GM23338 (cell line): ENCODE data around the gene VPS37C. TPM values are rescaled to one million over a fixed set of nuclear protein-coding genes. Genes with fewer than 3 reads are reported as not detected.

Experiments
- ATAC-seq: fragments of 200-7000 bp; cut with Tn5 transposase; 3 replicates; pipeline ENCODE4 v1.9.1; 2020
- DNase-seq: peaks from one replicate; pipeline ENCODE4 v3.0.0-alpha.2; 2015; ENCODE audit warnings: low spot score
- H2AFZ ChIP-seq: fragments of 200-600 bp; sonication (generic); 2 replicates; pipeline ENCODE4 v1.8.0; 2016; ENCODE audit warnings: antibody characterized with exemption, mild to moderate bottlenecking, moderate library complexity
- H3F3A ChIP-seq: fragments of 200-600 bp; sonication (generic); replicated peaks from 2 replicates; pipeline ENCODE4 v1.8.0; 2017; ENCODE audit warnings: antibody characterized with exemption, mixed run types, low read depth
- H3K27ac ChIP-seq: fragments of 200-600 bp; sonication (generic); 2 replicates; pipeline ENCODE4 v1.6.1; 2016; ENCODE audit warnings: low read depth
- H3K27me3 ChIP-seq: fragments of 200-600 bp; sonication (generic); 2 replicates; pipeline ENCODE4 v1.8.0; 2016; ENCODE audit warnings: mild to moderate bottlenecking, mixed run types, moderate library complexity; ENCODE audit not compliant: insufficient read depth
- H3K36me3 ChIP-seq: fragments of 200-600 bp; sonication (generic); 2 replicates; pipeline ENCODE4 v1.8.0; 2016; ENCODE audit warnings: mild to moderate bottlenecking; ENCODE audit not compliant: insufficient read depth
- H3K4me1 ChIP-seq: fragments of 200-600 bp; sonication (generic); 2 replicates; pipeline ENCODE4 v1.8.0; 2016; ENCODE audit warnings: mild to moderate bottlenecking, moderate library complexity; ENCODE audit not compliant: insufficient read depth
- H3K4me2 ChIP-seq: fragments of 200-600 bp; sonication (generic); 2 replicates; pipeline ENCODE4 v1.7.1; 2017; ENCODE audit warnings: mixed run types
- H3K4me3 ChIP-seq: fragments of 200-600 bp; sonication (generic); 2 replicates; pipeline ENCODE4 v1.6.1; 2016; ENCODE audit warnings: mixed run types
- H3K79me2 ChIP-seq: fragments of 200-600 bp; sonication (generic); replicated peaks from 2 replicates; pipeline ENCODE4 v1.8.0; 2017; ENCODE audit warnings: mild to moderate bottlenecking; ENCODE audit not compliant: insufficient read depth
- H3K9me2 ChIP-seq: fragments of 200-600 bp; sonication (generic); 2 replicates; pipeline ENCODE4 v1.8.0; 2017; ENCODE audit not compliant: insufficient read depth
- H4K20me1 ChIP-seq: fragments of 200-600 bp; sonication (generic); replicated peaks from 2 replicates; pipeline ENCODE4 v1.8.0; 2017; ENCODE audit warnings: mild to moderate bottlenecking; ENCODE audit not compliant: insufficient read depth
- H3K27ac Mint-ChIP-seq: 2 replicates; pipeline ENCODE4 v1.8.0; 2020; ENCODE audit warnings: inconsistent platforms, mild to moderate bottlenecking, moderate library complexity, mixed read lengths
- H3K27me3 Mint-ChIP-seq: 3 replicates; pipeline ENCODE4 v1.8.0; 2022; ENCODE audit warnings: low read depth, mild to moderate bottlenecking, moderate library complexity, mixed read lengths, inconsistent platforms; ENCODE audit not compliant: insufficient read depth, poor library complexity
- H3K36me3 Mint-ChIP-seq: 3 replicates; pipeline ENCODE4 v1.8.0; 2021; ENCODE audit warnings: low read depth, mild to moderate bottlenecking, inconsistent platforms, moderate library complexity, mixed read lengths
- H3K4me1 Mint-ChIP-seq: 3 replicates; pipeline ENCODE4 v1.8.0; 2020; ENCODE audit warnings: mild to moderate bottlenecking, inconsistent platforms, mixed read lengths
- H3K4me3 Mint-ChIP-seq: 3 replicates; pipeline ENCODE4 v1.8.0; 2021; ENCODE audit warnings: moderate library complexity, mild to moderate bottlenecking, inconsistent platforms, mixed read lengths
- H3K9me3 Mint-ChIP-seq: 3 replicates; pipeline ENCODE4 v1.8.0; 2020; ENCODE audit warnings: moderate library complexity, mild to moderate bottlenecking, inconsistent platforms, mixed read lengths
- CREB1 ChIP-seq: fragments of 250-450 bp; sonication (Bioruptor Pico); IDR thresholded peaks from 2 replicates; pipeline ENCODE4 v1.5.0; 2020; ENCODE audit warnings: low read depth, mild to moderate bottlenecking, moderate library complexity
- CTCF ChIP-seq, 2 experiments: fragments of 200-600 bp in 1 of 2; sonication (generic) in 1 of 2; conservative IDR thresholded peaks; 2 replicates each; pipeline versions ENCODE4 v1.5.1 to v1.6.1; 2016 to 2017; ENCODE audit warnings: antibody characterized with exemption in 2 of 2, low read depth in 2 of 2, mild to moderate bottlenecking in 2 of 2, moderate library complexity in 1 of 2
- ETS1 ChIP-seq: IDR thresholded peaks from 2 replicates; pipeline ENCODE4 v1.6.1; 2016; ENCODE audit warnings: antibody characterized with exemption
- NANOG ChIP-seq: IDR thresholded peaks from 2 replicates; pipeline ENCODE4 v1.6.1; 2016; ENCODE audit warnings: antibody characterized with exemption, borderline replicate concordance
- STAT1 ChIP-seq: IDR thresholded peaks from one replicate; pipeline ENCODE4 v1.6.1; 2016; ENCODE audit warnings: antibody characterized with exemption; ENCODE audit not compliant: unreplicated experiment
- ZNF331 ChIP-seq: fragments of 250-450 bp; sonication (Bioruptor Pico); IDR thresholded peaks from 2 replicates; pipeline ENCODE4 v1.5.0; 2020; ENCODE audit warnings: low read depth, mild to moderate bottlenecking, moderate library complexity
- ZNF462 ChIP-seq: fragments of 250-450 bp; sonication (Bioruptor Pico); IDR thresholded peaks from 2 replicates; pipeline ENCODE4 v1.5.0; 2020; ENCODE audit warnings: mild to moderate bottlenecking, moderate library complexity
- polyA plus RNA-seq: library from polyadenylated mRNA; unstranded; fragments of >200 nt; fragmentation: Nextera tagmentation; extraction: Ambion mirVana; gene quantifications from 2 replicates; pipeline ENCODE4 v1.2.1, GENCODE V29; 2016
- total RNA-seq: library from RNA; depleted of rRNA; stranded (reverse); fragments of >200 nt; shearing (Covaris generic); gene quantifications from 2 replicates; pipeline ENCODE4 v1.2.3, GENCODE V29; 2014
- TF ChIP-seq, protein P1 (sequence below): IDR thresholded peaks from one replicate; pipeline ENCODE4 v1.6.1; 2018; ENCODE audit warnings: antibody characterized with exemption; ENCODE audit not compliant: unreplicated experiment

Gene VPS37C
- total and polyA plus RNA-seq, 2 experiments from 2014 or later: 8.8 to 19.4 TPM

GRCh38 chr11:61118004-61118403, 43.2 kb downstream of the VPS37C start (continued):
- no peak for TF ChIP-seq ZNF462 (CRISPR knock-in tag)
- no peak for TF ChIP-seq ZNF331
- TF ChIP-seq CTCF (conservative IDR thresholded peaks at IDR 0.05; ENCODE audit: low read depth in 2 of 2): no peak
- no peak for TF ChIP-seq NANOG

DNA sequence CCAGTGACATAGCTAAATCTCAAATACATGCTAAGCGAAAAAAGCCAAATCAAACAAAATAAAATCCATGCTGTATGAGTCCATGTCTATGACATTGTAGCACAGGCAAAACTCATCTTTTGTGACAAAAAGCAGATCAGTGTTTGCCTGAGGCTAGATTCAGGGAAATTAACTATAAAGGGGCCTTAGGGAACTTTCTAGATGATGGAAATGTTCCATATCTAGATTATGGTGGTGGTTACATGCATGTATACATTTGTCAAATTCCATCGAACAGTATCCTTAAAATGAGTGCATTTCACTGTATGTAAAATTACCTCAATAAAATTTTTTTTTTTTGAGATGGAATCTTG, 44.1 kb downstream of the VPS37C start:
- no peak overlapping the region for H3K27ac Mint-ChIP-seq
- TF ChIP-seq ETS1 (no peak), ZNF331 (no peak), NANOG (no peak), CREB1 (CRISPR knock-in tag) (no peak), STAT1 (no peak), CTCF (conservative IDR thresholded peaks at IDR 0.05; ENCODE audit: low read depth in 2 of 2) (no peak)
- TF ChIP-seq, protein P1, sequence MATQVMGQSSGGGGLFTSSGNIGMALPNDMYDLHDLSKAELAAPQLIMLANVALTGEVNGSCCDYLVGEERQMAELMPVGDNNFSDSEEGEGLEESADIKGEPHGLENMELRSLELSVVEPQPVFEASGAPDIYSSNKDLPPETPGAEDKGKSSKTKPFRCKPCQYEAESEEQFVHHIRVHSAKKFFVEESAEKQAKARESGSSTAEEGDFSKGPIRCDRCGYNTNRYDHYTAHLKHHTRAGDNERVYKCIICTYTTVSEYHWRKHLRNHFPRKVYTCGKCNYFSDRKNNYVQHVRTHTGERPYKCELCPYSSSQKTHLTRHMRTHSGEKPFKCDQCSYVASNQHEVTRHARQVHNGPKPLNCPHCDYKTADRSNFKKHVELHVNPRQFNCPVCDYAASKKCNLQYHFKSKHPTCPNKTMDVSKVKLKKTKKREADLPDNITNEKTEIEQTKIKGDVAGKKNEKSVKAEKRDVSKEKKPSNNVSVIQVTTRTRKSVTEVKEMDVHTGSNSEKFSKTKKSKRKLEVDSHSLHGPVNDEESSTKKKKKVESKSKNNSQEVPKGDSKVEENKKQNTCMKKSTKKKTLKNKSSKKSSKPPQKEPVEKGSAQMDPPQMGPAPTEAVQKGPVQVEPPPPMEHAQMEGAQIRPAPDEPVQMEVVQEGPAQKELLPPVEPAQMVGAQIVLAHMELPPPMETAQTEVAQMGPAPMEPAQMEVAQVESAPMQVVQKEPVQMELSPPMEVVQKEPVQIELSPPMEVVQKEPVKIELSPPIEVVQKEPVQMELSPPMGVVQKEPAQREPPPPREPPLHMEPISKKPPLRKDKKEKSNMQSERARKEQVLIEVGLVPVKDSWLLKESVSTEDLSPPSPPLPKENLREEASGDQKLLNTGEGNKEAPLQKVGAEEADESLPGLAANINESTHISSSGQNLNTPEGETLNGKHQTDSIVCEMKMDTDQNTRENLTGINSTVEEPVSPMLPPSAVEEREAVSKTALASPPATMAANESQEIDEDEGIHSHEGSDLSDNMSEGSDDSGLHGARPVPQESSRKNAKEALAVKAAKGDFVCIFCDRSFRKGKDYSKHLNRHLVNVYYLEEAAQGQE: no peak

More for the DNA sequence above, 44.1 kb downstream of the VPS37C start:
- Histone ChIP-seq H3F3A (no peaks in the 10 kb centered on the region), H3K4me2 (no peak overlapping the region), H4K20me1 (no peaks in the 10 kb centered on the region), H3K9me2 (no peaks in the 10 kb centered on the region), H3K79me2 (no peaks in the 10 kb centered on the region), H2AFZ (no peak overlapping the region), H3K4me1 (no peaks in the 10 kb centered on the region), H3K27ac (no peak overlapping the region), H3K4me3 (no peak overlapping the region), H3K36me3 (no peaks in the 10 kb centered on the region), H3K27me3 (no peaks in the 10 kb centered on the region)
- ATAC-seq (no peak), DNase-seq (no peak)
- Mint-ChIP-seq H3K9me3 (no peaks in the 10 kb centered on the region), H3K27me3 (peaks cover 6% of the 10 kb centered on the region), H3K4me3 (no peak overlapping the region), H3K36me3 (no peaks in the 10 kb centered on the region), H3K4me1 (no peaks in the 10 kb centered on the region)
